NCI-H774 (cell line): ENCODE measurements around the gene ELFN1.

ENCODE experiments used
- DNase-seq: peaks from one replicate; lab custom pipeline; 2025; lab: John Stamatoyannopoulos, UW

ELFN1 gene

DNA sequence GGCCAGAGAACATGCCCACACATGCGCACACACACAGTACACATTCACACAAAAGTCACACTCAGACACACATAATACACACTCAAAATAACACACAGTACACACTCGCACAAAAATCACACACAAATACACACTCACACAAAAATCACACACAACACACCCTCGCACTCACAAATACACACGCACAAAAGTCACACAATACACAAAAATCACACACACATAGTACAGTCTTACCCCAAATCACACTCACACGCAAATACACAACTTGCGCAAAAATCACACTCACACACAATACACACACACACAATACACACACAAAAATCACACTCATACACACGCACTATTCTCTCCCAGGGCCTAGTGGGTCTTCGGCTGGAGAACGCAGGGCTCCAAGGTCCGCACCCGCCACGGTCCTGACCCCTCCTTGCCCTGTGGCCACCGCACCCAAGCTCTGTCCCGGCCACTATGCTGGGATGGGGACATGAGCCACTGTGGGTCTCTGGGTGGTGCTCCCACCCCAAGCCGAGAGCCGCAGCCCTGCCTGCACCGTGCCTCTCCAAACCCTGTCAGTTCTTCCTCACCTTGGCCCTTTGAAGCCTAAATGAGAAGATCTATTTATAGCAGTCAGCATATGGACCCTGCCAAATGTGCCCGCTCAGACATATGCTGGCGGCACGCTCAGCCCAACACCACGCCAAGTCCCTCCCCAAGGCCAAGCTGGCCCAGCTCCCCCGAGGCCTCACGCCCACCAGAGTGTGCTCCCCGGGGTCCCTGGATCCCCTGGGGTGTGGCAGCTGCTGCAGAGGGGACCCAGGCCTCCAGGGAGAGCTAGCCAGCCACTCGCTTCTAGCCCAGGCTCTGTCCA lies 55.9 kb downstream of the ELFN1 start:
- DNase-seq: no peak

DNA sequence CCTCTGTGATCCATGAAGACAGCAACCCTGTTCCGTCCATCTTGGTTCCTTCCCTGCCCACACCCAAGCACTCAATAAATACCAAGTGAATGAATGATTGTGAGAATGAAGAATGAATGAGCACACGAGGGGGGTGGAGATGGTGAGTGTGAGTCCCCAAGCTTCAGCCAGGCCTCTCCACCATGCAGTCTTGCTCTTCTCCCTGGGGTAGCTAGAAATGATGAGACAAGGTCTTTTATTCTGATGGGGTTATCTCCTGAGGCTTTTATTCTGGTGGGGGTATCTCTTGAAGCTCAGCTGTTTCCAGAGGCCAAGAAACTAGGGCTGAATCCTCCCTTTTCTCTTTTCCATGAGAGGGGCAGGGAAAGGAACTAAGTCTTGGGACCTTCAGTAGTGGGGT lies 57.0 kb downstream of the ELFN1 start:
- no peak for DNase-seq

DNA sequence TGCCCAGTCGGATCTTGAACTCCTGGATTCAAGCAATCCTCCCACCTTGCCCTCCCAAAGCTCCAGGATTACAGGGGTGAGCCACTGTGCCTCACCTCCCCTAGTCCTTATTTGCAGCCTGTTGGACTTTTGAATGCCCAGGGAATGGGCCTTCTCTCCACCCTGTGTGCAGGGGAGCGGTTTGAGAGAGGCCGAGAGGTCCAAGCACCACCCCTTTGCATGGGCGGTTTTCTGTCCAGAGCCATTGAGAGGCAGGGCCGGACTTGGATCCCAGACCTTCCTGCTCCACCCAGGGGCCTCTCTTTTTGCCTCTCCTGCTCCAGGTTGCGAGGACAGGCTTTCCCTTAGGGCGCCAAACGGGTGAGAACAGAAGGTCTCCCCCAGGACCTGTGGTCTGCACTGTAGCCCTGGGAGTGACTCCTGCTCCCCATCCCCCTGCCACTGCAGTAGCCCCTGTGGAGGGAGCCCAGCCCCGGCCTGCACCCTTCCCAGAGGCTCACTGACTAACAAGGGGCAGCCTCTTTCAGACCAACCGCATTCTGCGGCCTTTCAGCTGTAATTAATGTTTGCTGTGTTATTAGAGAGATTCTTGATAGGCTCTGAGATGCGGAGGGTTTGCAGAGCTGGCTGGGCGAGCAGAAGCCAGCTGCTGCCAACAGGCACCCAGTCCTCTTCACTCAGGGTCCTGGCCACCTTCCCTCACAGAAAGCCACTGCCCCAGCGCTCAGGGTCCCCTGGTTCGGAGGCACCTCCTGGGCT lies 57.9 kb downstream of the ELFN1 start:
- DNase-seq: no peak

DNA sequence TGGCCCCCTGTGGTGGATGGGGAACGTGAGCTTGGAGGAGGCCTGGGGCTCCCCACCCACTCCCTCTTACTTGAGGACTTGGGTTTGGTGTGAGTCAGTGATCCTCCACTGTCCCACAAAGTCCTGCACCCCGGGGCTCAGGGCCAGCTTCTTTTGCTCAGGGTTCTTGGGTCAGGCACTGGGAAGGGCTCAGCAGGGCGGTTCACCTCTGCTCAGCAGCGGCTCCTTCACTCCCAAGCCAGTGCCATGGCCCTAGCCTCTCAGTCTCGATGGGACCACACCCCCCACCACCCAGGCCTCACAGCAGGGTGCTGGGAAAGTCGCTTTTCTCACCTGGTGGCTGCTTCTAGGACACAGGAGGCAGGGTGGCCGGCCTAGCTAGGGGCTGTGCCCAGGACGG lies 59.1 kb downstream of the ELFN1 start:
- no peak for DNase-seq

DNA sequence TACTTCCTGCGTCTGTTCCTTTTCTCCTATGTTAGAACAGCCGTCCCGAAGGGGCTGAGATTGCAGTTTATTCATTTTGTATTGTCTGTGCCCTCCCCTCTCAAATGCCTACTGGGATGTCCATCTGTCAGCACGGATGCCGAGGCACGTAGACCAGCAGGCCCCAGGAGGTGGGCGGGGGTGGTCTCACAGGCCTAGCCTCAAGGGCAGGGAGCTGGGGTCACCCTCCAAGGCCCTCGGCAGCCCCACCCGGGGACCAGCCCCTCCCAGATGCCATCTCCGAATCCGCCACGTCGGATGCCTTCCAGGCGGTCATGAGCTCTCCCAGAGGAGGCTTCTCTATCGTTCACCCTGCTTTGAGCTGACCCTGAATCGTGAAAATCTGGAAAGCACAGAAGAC lies 59.7 kb downstream of the ELFN1 start:
- no peak for DNase-seq

DNA sequence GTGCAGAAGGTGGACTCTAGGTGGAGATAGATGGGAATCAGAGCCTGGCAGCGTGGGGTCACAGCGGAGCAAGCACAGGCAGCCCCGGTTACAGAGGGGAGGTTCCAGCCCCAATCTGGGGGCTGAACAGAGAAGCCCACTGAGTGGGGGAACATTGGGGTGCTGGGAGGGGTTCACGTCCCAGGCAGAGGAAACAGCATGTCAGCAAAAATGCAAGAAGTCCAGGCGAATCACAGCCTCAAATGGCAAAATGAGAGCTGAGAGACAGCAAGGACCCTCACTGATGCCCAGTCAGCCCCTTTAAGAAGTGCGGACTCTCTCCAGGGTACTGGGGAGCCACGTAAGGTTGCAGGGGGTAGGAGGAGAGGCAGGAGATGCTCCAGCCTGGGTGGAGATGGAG lies 62.0 kb downstream of the ELFN1 start:
- no peak for DNase-seq

DNA sequence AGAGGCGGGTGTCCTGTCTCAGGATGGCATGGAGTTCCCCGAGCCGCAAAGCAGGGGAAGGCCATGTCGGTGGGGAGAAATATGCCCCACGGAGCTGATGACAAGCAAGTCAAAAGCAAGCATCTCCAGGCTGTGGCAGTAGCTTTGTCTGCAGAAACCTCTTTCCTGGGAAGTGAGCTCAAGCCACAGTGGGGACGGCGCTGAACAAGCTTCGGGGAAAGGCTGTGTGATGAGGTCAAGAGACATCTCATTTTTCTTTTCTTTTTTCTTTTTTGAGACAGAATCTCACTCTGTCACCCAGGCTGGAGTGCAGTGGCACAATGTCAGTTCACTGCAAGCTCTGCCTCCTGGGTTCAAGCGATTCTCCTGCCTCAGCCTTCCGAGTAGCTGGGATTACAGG lies 62.6 kb downstream of the ELFN1 start:
- no peak for DNase-seq

DNA sequence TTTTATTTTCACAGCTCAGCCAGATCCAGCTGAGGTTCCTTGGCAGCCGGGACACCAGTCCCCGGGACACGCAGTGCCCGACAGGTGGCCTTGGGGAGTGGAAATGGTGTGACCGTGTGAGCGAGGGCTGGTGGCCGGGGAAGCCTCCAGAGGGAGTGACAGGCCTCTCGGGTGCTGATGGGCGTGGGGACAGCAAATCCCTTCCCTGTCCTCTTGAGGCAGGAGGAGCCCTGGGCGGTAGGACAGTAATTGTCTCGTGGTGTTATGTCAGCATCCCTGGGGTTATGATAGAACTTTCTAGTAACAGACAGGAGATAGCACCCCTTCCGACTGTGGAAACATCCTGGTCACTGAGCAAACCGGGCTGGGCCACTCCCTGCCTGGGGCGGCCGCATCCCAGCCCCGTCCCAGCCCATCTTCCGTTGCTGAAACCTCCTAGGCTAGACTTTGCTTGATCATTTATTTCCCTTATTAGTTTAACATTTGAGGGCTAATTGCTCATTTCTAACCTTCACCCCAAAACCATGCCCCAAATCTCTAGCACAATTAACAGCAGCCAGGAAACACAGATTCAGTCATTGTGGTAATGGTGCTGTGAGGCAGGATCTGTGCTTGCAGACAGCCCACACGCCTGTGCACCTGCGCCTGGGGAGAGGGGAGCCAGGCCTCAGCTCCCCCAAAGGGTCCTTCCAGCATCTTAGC lies 63.3 kb downstream of the ELFN1 start:
- no peak for DNase-seq

DNA sequence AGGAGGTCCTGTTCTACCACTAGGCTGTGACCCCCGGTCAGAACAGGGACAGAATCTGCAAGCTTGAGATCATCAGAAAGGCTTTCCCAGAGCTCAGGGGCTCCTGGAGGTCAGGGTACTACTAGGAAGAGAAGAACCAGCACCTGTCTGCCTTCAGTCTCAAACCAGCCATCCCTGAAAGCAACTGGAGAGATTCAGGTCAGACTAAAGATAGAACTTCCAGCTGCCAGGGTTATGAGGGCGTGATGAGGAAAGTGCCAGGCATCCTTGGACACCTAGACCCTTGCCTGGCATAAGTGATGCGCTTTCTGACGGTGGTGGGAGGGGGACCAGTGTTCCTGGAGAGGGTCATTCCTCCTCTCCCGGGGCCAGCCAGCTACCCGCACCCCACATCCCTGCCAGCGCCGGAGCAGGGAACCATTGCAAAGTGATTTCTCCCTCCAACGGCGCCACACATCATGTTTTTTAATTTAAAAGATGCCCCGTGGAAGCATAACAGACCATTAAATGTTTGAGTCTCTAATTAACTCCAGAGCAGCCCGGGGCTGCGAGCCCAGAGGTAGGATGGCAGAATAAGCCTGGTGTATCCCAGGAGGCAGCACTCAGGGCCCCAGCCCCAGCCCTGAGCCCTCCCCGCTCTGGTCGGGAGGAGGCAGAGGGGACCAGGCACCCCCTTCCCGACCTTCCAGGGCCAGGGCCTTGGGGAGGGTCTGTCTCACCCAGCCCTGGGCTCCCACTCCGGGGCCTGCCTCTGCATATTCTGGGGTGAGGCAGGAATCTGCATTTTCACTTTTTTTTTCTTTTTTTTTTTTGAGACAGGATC lies 64.0 kb downstream of the ELFN1 start:
- no peak for DNase-seq

DNA sequence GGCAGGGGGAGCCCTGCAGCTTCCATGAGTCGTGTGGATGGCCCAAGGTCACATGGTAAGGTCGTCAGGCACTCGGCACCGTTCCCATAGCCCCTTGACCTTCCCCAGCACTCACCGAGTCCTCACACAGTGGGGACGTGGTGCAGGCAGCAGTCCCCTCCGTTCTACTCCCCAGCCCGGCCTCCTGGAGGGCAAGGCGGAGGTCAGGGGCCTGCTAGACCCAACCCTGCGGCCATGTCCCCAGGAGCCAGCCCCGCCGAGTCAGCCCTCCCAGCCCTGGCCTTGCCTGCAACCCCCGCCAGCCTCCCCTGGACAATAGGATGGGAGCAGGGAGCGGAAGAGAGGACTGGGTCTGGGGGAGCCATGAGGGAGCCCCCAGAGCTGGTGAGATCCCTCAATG lies 65.2 kb downstream of the ELFN1 start:
- no peak for DNase-seq

DNA sequence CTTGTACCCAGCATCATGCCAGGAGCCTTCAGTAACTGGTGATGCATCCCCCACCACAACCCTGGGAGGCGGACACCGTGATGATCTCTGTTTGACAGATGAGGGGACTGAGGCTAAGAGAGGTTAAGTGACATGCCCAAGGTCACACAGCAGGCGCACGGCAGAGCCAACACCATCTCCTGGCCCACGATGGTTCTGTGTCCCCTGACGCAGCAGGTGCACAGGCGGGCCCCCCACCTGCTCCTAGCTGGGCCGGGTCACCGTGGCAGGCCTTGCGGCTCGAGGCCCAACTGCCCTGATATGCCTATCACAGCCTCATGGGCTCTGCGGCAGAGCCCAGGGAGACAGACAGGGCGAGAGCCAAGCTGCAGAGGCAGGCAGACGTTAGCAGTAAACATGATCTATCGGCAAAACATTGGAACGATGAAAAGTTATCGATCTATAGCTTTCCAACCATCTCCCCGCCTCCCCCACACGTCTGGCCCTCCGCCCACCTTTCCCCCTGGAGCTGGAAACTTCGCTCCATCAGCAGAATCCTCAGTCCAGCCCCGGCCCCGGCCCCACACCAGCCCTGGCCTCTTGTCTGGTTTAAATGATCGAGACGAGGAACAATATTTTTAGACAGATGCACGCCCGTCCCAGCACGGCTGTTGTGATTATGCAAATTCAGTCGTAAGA lies 65.9 kb downstream of the ELFN1 start:
- no peak for DNase-seq

DNA sequence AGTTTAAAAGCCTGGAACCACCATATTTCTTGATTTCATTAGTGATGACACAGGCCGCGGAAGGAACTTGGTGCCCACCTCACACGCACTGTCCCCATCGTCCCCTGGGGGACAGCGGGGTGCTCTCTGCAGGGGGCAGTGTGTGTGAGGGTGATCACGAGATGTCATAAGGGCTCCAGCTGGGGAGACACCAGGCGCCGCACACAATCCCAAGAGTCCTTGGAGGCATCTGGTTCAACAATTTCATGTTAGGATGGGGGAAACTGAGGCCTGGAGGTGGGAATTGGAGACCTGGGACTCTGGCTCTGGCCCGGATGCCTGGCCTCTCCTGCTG lies 66.4 kb downstream of the ELFN1 start:
- no peak for DNase-seq

DNA sequence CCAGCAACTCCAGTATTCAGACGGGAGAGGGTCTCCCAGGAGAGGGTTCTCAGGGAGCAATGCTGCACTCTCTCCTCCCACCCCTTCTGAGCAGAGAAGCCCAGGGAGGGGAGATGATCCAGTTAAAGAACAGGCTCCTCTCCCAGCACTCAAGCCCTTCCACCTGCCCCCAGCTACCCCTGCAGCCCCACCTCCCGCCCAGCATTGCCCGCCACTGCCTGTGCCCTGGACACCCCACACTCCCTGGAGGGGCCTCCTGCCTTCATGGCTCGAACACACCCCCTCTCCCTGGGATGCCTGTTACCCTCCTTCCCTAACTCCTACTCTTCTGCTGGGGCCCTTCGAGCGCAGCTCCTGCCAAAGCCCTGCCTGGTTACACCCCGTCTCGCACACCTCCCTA lies 66.8 kb downstream of the ELFN1 start:
- DNase-seq: no peak

DNA sequence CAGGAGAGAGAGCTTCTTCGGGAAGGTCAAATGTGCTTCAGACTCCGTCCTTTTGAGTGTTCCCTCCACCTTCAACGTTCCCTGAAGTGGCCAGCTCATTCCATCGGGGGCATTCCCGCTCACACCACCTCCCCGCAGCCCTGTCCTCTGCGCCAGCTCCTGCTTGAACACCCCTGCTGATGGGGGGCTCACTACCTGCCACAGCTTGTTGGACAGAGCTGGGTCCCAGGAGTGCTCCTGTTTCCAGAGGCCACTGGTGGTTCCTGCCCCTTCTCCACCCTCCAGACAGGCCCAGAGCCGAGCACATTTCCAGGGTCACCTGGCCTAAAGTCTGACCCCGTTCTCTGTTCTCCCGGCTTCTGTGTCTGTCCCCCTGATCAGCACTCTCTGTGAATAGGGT lies 67.4 kb downstream of the ELFN1 start:
- no peak for DNase-seq

DNA sequence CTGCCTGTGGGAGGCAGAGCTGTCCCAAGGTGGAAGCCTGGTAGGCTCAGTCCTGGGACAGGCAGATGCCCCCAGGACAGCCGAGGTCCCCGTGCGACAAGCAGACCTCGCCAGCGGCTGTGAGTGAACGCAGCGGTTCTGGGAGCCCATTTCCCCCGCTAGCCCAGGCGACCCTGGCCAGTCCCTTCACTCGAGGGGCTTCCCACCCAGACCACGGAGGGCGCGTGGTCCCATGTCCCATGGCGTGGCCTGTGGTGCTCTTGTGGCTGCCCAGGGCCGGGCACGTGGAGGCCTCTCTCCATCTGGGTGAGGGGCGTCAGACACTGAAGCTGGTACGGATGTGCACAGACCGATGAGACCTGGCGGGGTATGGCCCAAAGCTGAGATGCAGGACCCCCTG lies 67.9 kb downstream of the ELFN1 start:
- no peak for DNase-seq

DNA sequence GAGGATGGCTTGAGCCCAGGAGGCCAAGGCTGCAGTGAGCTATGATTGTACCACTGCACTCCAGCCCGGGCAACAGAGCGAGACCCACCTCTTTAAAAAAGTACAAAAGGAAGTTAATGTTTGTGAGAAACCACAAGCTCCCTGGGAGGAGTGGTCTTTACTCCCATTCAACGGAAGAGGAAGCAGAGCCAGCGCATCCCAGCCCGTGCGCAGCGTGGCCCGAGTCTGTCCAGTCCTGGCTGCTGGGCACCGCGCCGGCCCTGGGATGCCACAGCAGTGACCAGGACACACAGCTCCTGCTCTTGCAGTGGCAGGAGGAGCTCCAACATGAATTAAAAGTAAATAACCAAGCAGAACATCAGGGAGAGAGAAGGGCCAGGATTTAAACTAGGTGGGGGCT lies 68.4 kb downstream of the ELFN1 start:
- no peak for DNase-seq

DNA sequence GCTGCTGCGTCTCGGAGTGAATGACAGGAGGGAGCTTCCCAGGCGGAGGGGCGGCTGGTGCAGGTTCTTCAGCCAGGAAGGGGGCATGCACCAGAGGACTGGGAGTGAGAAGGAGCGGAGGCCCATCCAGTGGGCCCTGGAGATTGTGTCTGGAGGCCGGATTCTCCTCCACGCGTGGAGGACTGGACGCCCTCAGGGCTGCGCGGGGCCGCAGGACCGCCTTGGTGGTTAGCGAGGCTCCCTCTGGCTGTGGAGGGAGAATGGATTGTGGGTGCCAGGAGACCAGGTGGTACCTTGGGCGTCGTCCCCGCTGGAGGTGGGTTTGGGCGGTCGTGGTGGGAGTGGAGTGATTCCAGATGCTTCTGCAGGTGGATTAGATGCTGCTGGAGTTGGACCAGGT lies 68.9 kb downstream of the ELFN1 start:
- DNase-seq: no peak

DNA sequence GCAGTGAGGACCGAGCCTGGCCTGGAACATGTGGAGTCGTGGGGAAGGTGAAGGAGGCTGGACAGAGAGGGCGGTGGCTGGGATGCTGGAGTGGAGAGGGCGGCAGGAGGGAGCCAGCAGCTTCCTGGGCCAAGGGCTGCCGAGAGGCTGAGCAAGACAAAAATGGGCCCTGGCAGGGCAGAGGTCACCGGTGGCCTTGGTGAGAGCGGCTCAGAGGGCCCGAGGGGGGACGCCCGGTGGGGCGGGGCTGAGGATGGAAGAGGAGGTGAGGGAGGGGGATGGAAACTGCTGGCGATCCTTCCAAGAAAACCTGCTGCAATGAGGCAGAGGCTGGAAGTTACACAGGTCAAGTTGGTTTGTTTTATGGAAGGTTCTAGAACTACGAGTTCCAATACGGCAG lies 69.5 kb downstream of the ELFN1 start:
- no peak for DNase-seq

DNA sequence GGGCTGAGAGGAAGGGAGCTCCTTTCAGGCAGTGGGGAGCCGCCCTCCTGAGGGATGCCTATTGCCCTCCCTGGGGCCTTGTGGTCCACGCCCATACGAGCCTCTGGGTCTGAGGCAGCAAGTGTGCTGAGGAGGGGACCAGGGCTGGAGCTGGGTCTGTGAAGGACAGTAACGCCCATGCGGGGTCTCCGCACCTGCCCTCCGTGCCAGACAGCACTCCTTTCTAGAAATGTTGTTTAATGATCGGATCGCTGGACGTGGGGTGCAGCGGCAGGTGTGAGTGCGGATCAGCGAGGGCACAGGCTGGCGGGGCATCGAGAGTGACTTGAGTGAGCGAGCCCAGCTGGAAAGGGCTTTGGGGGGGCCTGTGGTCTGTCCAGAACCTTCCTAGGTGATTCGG lies 70.1 kb downstream of the ELFN1 start:
- DNase-seq: no peak

DNA sequence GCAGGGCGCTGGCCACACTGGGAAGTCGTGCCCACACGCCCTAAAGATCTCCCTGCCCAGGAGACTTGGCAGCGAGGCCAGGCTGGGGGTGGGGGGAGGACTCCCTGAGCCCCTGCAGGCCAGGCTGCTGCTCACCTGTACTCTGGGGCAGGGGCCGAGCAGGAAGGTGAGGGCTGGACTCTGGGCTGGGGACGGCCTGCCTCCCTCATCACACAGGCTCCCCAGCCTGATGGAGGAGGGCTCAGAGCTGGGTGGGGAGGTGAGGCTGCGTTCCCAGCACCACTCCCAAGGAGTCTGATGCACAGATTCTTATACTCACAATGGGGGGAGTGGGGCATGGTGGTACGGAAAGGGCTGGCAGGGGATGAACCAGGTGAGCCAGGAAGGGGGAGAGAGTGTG lies 71.2 kb downstream of the ELFN1 start:
- no peak for DNase-seq

DNA sequence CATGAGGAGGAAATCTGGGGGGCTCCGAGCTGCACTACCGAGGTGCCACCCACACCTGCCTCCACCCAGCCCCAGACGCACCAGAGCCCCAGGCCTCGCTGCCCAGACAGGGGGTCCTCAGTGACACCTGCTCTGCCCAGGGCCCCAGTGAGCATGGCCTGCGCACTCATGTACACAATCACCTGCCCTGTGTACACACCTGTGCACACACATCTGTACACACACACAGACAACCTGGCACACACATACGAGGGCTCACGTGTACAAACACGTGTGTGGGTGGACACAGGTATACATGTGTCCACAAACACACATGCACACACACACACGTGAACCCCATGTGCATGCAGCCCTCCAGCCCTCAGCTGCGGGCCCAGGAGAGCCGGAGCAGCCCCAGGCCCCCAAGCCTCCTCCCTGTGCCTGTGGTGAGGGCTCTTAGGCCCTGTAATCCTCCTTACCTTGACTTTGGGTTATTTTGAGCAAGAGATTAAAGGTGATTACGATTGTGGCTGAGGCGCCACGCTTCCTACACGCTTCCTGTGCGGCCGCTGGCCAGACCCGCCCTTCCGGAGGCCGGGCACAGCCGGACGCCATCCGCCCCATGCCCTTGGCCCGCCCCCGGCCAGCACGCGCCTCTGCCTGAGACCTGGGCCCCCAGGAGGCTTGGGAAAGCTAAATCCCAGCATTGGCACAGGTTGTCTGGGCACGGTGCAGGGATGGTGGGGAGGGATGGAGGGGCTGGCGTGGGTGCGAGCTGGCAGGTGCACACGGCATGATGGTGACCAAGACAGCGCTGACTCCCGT lies 71.9 kb downstream of the ELFN1 start:
- DNase-seq: peak; percentile 31
